ENCODE results near the gene MLIP.
"Not testable (repeated sequence)": the region's sequence is repeated elsewhere in the genome, so short reads cannot be mapped to it uniquely, and the experiment has no call there.

The MLIP gene

GRCh38 chr6:54151861-54152260 is 40.6 kb downstream of the MLIP start:
- no peak for DNase-seq (ENCODE audit: low read depth)

- DNase-seq (ENCODE audit: low read depth): no peak
These were observed 45.5 kb downstream of the MLIP start for GRCh38 chr6:54156650-54157250.

GRCh38 chr6:54157405-54157804 is 46.2 kb downstream of the MLIP start:
- no peak for DNase-seq (ENCODE audit: low read depth)

- DNase-seq (ENCODE audit: low read depth): no peak
These were observed 61.8 kb downstream of the MLIP start for GRCh38 chr6:54173089-54173488.

- DNase-seq (ENCODE audit: low read depth): no peak
These were observed 67.9 kb downstream of the MLIP start for GRCh38 chr6:54179152-54179551.

GRCh38 chr6:54183616-54184015 is 72.4 kb downstream of the MLIP start:
- no peak for DNase-seq (ENCODE audit: low read depth)

- no peak for DNase-seq (ENCODE audit: low read depth)
These were observed 74.6 kb downstream of the MLIP start for GRCh38 chr6:54185885-54186284.

- DNase-seq (ENCODE audit: low read depth): peak; percentile 13
These were observed 77.6 kb downstream of the MLIP start for GRCh38 chr6:54188846-54189245.

GRCh38 chr6:54191461-54191860 is 80.2 kb downstream of the MLIP start:
- DNase-seq (ENCODE audit: low read depth): peak; percentile 84

GRCh38 chr6:54192993-54193392 is 81.8 kb downstream of the MLIP start:
- DNase-seq (ENCODE audit: low read depth): no peak

- no peak for DNase-seq (ENCODE audit: low read depth)
These were observed 82.3 kb downstream of the MLIP start for GRCh38 chr6:54193560-54193959.

GRCh38 chr6:54194067-54194466 is 82.8 kb downstream of the MLIP start:
- peak; percentile 69 for DNase-seq (ENCODE audit: low read depth)

GRCh38 chr6:54195637-54196036 is 84.4 kb downstream of the MLIP start:
- no peak for DNase-seq (ENCODE audit: low read depth)

- DNase-seq (ENCODE audit: low read depth): no peak
These were observed 85.7 kb downstream of the MLIP start for GRCh38 chr6:54196905-54197304.

GRCh38 chr6:54198134-54198533 is 86.9 kb downstream of the MLIP start:
- DNase-seq (ENCODE audit: low read depth): peak; percentile 64

- not testable (repeated sequence) for DNase-seq (ENCODE audit: low read depth)
These were observed 92.3 kb downstream of the MLIP start for GRCh38 chr6:54203474-54204035.

- DNase-seq (ENCODE audit: low read depth): no peak
These were observed 93.8 kb downstream of the MLIP start for GRCh38 chr6:54204921-54205591.

- DNase-seq (ENCODE audit: low read depth): no peak
These were observed 95.3 kb downstream of the MLIP start for GRCh38 chr6:54206510-54206909.

- not testable (repeated sequence) for DNase-seq (ENCODE audit: low read depth)
These were observed 98.7 kb downstream of the MLIP start for GRCh38 chr6:54209983-54210382.

GRCh38 chr6:54214286-54214685 is 103.0 kb downstream of the MLIP start:
- DNase-seq (ENCODE audit: low read depth): no peak

- DNase-seq (ENCODE audit: low read depth): no peak
These were observed 105.1 kb downstream of the MLIP start for GRCh38 chr6:54216336-54216735.

GRCh38 chr6:54217018-54217417 is 105.8 kb downstream of the MLIP start:
- no peak for DNase-seq (ENCODE audit: low read depth)

GRCh38 chr6:54222217-54222616 is 111.0 kb downstream of the MLIP start:
- DNase-seq (ENCODE audit: low read depth): no peak

GRCh38 chr6:54232703-54233102 is 121.5 kb downstream of the MLIP start:
- no peak for DNase-seq (ENCODE audit: low read depth)

Measured in amniotic epithelial cell (primary cell).